A172 (cell line): ENCODE data around the gene NUTF2. TPM values are rescaled to one million over a fixed set of nuclear protein-coding genes. Genes with fewer than 3 reads are reported as not detected.
"Not testable (repeated sequence)": the region's sequence is repeated elsewhere in the genome, so short reads cannot be mapped to it uniquely, and the experiment has no call there.

Experiments
- DNase-seq: peaks from one replicate; pipeline ENCODE4 v3.0.0-alpha.2; 2015; ENCODE audit warnings: low spot score
- total RNA-seq: library from RNA; depleted of rRNA; stranded (reverse); fragments of >200 nt; shearing (Covaris generic); gene quantifications from 2 replicates; pipeline ENCODE4 v1.2.3, GENCODE V29; 2014; rRNA removed

NUTF2 gene
- total RNA-seq: 68.5 and 72.4 TPM in 2 replicates

DNA sequence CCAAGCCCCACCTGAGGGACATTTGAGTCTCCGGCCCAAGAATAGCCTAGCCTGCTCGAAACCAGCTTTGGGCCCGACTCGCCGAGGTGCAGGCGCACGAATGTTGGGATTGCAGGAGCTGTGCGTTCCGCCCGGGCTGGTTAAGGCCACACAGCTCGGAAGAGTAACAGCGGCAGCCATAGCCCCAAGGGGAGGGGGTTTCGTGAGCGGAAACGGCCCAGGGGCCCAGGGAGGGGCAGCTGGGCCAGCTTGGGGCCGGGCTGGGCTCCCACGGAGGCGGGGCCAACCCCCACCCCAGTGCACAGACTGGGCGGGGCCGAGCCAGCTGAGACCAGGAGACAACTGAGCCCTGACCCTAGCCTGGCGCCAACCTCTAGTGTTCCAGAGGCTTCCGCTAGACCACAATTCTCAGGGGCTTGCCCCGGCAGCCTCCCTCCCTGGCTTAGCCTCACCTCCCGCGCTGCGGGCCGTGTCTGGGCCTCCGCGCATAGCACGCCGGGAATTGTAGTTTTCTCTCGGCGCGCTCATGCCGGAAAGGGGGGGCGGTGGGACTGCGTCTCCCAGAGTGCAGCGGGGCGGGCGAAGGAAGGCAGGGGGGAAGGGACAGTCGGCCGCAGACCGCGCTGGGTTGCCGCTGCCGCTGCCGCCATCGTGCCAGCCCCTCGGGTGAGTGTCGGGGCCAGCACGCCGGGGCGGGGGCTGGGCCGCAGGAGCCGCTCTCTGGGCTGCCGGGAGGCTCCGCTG, at the start of gene NUTF2:
Gene NUTF2 (plus strand): TSS at position 614 of the 744 bp plus-strand sequence. CDS start 18,198 bp downstream, outside the sequence.
- peak; percentile 82 for DNase-seq

DNA sequence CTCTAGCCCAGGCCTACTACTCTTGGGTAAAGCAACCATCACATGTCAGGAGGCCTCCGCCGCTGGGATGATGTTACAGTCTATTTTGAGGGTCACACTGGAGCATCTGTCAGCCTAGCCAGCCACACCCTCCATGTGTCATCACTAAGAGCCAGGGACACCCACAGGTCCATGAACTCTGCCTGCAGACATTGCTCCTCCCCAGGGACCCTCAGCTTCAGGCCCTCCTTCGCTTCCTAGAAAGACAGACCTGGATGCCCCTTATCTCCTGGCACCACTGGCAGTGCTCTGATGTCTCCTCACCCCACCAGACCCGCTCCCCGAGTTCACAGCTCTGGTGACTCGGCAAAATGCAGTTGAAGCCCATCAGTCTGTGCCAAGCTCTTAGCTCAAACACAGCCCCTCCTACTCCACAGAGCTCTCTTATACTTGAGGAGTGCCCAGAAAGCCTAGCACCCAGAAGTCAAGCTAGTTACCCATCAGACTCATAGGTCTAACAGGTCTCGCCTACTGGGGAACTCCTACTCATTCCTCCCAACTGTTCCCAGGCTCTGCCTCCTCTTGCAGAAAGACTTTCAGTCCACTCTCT, 46.3 kb upstream of the NUTF2 start:
- peak; percentile 28 for DNase-seq

DNA sequence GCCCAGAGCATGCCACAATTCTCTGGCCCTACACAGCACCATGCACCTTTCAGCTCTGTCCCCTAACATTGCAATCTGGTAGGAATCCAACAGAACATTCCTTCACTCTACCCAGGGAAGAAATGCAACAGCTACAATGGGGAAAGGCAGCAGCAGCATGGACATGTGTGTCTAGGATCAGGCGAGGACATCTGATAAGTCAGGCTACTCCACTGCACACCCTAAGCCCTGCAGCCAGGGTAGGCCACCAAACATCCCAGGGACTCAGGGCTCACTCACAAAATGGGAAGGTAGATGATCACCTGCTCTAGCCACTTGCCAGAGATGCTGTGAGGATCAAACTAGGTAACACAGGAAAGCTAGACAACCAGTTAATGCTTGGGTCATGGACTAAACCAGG, 45.5 kb upstream of the NUTF2 start:
- no peak for DNase-seq

DNA sequence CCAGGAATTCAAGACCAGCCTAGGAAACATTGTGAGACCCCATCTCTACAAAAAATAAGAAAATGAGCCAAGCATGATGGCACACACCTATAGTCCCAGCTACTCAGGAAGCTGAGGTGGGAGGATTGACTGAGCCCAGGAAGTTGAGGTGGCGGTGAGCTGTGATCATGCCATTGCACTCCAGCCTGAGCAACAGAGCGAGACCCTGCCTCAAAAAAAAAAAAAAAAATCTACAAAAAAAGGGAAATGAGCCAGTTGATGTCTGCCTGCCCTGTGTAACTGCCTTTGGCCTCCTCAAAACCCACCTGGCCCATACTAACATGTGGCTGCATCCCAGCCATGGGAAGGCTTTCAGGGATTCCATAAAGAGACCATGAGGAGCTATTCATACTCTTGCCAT, 44.9 kb upstream of the NUTF2 start:
- no peak for DNase-seq

DNA sequence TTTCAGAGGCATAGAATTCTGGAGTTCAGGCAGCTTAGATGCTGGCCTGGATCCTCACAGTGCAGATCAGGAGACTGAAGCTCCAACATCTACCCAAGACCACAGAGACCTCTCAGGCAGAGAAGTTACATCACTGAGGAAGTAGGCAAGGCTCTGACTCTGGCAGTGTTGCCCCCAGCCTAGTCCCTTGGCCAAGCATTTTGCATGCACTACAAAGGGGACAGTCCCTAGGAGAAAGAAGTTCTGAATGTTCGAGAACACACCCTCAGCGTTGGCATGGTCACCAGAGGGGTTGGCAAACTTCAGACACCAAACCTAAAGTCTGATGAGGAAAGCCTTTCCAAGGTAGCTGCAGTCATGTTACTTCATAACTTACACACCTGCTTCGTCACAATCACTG, 42.8 kb upstream of the NUTF2 start:
- DNase-seq: no peak

- no peak for DNase-seq
Observed at GRCh38 chr16:67804853-67805542, 41.7 kb upstream of the NUTF2 start.

DNA sequence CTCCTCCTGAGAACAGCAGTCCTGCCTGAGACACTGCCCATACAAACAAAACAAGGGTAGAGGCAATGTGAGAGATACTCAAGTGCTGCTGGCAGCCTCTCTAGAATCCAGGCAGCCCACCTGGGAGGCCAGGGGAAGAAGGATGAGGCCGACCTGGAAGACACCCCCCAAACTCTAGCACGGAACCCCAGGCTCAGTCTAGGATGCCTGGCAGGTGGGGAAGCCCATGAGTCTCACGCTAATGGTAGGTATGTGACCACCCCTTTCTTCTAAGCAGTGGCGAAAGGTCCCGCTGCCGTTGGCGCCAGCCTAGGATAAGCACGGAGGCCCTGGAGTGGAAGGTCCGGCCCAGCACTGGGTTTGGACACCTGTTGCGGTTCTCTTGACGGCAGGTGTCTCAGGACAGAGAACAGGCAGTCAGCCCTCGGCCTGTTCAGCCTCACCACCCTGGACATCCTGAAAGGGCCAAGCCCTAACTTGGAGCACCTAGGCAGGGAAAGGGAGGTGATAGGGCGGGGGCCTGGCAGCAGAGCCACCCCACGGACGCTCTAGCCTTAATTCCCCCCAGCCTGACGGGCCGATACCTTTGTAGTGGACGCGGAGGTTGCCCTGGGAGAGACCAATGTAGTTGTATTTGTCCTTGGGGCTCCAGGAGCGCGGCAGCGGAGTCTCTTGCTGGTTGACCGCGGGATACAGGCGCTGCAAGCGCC, 40.9 kb upstream of the NUTF2 start:
- no peak for DNase-seq

DNA sequence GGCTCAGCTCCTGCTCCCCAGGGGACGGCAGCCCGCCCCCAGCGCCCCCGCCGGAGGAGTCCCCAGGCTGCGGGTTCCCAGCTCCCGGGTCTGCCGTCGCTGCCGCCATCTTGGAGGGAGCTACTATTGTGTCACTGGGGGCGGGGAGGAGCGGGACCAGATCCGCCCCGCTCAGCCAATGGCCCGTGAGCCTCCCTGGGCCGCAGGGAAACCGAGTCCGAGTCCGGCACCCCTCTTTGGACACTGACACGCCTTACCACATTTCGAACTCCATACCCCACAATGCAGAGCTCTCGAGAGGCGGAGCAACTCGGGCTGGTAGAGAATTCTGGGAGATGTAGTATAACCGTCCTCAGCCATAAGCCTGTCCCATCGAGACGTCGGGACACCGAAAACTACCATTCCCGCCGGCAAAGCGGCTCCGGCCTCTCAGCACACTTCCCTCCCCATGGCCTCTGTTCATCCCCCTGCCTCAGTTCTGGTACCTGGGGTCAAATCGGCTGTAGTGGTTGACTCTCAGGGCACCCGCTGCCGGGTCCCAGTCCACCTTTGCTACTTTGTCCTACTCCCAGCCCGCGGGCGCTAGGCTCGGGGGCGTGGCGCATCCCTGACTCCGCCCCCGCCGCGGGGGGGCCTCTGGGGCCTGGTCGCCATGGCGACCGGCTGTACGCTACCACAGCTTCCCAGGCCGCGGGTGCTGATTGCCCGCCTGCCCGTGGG, 40.1 kb upstream of the NUTF2 start, which contains the start of the genes RANBP10 and TSNAXIP1:
Gene RANBP10 (minus strand): TSS at position 133 of the 720 bp plus-strand sequence. CDS start 24 bp downstream, at position 109.
Gene TSNAXIP1 (plus strand): TSS at position 462 of the 720 bp plus-strand sequence. CDS start 261 bp downstream, outside the sequence.
- DNase-seq: peak; percentile 96

DNA sequence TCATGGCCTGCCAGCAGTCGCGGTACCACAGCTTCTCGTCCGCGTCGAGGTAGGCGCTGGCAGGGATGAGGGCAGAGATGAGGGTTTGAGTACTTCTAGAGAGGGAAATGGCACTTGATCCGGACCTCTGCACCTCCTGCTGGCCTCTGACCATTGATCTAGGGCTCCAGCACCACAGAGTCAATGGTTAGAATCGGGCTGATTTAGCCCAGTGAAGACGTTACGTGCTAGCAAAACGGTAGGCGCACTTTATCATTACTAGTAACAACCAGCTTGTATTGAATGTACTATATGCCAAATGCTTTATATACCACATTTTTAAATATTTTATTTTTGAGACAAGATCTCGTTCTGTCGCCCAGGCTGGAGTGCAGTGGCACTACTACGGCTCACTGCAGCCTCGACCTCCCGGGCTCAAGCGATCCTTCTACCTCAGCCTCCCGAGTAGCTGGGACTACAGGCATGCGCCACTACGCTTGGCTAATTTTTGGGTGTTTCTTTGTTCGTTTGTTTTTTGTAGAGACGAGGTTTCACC, 39.5 kb upstream of the NUTF2 start:
- no peak for DNase-seq

GRCh38 chr16:67811899-67812298, 34.8 kb upstream of the NUTF2 start:
- no peak for DNase-seq

DNA sequence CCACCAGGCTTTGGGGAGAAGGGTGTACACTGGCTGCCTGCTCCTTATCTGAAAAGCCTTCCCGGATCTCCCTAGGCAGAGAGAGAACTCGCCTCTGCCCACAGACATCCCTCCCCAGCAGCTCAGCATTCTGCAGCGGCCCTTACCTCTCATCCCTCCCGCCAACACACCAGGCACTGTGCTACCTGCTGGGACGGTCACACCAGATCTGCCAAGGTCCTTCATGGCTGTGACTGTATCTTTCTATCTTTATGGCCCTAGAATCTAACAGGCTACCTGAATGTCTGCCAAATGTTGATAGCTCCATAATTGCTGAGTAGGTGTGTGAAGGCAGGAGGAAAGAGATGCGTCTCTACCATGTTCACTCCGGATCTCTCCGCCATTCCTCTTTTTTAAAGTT, 32.2 kb upstream of the NUTF2 start:
- no peak for DNase-seq

DNA sequence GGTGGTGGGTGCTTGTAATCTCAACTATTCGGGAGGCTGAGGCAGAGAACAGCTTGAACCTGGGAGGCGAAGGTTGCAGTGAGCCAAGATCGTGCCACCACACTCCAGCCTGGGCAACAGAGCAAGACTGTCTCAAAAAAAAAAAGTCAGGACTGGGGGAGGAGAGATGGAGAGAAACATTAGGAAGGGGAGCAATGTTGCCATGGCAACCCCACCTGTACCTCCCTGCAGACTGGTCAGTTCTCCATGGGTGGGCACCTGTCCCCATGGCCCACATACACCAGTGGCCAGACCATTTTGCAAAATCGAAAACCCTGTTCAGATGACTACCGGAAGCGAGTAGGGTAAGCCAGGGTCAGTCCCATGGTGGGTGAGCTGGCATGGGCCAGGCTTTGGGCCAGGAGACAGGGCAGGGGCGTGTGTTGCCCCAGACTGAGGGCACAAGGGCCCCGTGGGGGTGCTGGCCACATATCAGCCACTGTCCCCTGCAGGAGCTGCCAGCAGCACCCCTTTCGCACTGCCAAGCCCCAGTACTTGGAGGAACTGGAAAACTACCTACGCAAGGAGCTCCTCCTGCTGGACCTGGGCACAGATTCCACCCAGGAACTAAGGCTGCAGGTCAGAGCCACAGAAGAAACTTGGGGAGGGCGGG, 26.0 kb upstream of the NUTF2 start:
- no peak for DNase-seq

DNA sequence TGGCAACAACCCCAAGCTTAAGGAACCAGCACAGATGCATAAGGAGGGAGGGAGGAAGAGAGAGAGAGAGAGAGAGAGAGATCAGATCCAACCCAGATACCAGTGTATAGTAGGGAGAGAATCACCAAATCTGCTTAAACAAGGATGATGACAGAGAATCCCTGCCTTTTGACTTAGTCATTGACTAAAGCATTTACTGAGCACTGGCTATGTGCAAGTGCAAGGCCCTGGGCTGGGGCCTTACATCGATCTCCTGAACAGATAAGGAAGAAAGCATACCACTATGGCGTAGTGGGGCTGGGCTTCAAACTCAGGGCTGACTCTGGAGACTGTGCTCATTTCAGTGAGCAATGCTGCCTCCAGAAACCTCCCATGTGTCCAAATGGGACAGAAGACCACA, 24.2 kb upstream of the NUTF2 start:
- no peak for DNase-seq

- no peak for DNase-seq
Observed at GRCh38 chr16:67825119-67825518, 21.6 kb upstream of the NUTF2 start.

- DNase-seq: no peak
Observed at GRCh38 chr16:67825906-67826305, 20.8 kb upstream of the NUTF2 start.

GRCh38 chr16:67828651-67829050, 18.1 kb upstream of the NUTF2 start:
- no peak for DNase-seq

- DNase-seq: peak; percentile 41
Observed at GRCh38 chr16:67833030-67833414, 13.7 kb upstream of the NUTF2 start.

- DNase-seq: peak; percentile 71
Observed at GRCh38 chr16:67833415-67834241, 13.1 kb upstream of the NUTF2 start.

DNA sequence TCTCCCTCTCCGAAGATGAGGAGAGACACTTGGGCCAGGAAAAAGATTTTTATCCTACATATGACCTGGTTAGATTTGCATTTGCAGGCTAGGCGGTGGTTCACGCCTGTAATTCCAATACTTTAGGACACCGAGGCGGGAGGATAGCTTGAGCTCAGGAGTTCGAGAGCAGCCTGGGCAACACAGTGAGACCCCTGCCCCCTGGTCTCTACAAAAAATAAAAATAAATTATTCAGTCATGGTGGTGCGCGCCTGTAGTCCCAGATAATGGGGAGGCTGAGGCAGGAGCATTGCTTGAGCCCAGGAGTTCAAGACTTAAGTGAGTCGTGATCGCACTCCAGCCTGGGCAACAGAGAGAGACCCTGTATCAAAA, 12.5 kb upstream of the NUTF2 start:
- no peak for DNase-seq

GRCh38 chr16:67837190-67837589, 9.5 kb upstream of the NUTF2 start:
- not testable (repeated sequence) for DNase-seq
